HG02840 (cell line): Measurements from ENCODE around the gene OR52E6.

Source experiments
- ATAC-seq: cut with Tn5 transposase; IDR thresholded peaks from one replicate; pipeline ENCODE4 v1.9.1; 2021; ENCODE audit warnings: mild to moderate bottlenecking, moderate library complexity, moderate number of reproducible peaks; ENCODE audit not compliant: unreplicated experiment, low FRiP score

OR52E6 gene

DNA sequence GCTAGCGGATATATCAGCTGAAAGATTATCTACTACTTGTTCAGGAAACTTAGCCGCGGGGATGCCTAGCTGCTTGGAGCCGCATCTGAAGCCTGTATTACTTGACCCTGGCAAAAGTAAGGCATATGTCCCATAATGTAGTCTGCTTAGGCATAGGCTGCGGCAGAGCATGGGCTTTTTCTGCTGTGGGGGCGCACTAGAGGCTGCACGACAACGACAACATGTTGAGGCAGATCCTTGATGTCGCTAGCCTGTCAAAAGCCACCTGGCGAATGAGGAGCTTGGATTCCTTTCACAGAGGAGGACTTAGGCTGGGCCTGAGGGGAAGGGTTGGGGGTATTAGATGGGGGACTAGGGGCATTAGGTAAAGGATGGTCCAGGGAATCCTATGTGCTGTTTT lies 34.1 kb downstream of the OR52E6 start:
- ATAC-seq = no peak

DNA sequence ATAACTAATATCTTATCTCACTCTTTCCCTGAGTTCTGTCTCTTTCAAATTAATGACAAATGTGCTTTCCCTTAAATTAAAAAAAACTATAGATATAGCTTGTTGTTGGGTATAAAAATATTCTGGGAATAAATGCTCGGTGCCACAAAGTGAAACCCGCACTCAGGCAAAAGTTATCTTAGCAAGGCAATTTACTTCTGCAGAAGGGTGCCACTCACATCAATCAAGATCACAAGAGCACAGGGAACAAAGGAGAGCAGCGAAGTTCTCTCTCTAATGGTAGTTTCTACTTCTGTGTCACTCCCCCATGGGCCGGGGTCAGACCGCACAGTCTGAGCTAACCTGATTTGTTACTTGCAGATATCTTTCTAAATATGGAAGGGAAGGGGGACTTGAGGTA lies 37.7 kb downstream of the OR52E6 start:
- ATAC-seq = no peak

DNA sequence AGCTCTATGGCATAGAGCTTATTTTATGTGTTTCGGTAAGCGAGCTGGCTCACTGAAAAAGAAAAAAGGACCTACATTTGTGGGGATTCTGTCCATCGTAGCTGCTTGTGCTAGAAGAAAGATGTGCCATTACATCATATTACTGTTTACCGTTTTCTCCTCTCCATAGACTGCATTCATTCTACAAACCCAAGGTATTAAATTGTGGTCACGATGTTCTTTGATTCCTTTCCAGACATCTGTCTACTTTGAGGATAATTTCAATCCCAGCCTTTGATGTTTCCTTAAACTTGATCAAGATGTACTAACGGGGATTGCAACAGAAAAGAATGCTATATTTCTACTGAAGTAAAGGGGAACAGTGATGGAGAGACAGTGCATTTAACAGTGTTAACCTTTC lies 45.2 kb downstream of the OR52E6 start:
- ATAC-seq = no peak

DNA sequence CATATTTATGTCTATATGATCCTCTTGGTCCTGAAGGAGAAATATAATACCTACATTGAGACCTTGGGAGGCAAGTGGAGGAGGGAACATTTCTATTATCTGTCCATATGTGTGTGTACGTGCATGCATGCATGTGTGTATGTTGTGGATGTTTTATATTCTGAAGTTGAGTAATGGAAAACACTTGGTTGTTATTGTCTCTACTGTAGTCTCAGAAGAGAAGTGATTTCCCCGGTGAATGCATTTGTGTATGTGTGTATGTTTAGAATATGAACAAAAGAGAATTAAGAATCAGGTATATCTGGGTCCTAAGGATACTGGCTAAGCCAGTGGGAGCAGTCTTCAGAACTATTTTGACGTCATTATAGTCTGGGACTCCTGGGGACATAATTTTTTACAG lies 50.5 kb downstream of the OR52E6 start, which contains the start of gene OR52N1:
Gene OR52N1 (minus strand): TSS at position 101 of the 400 bp plus-strand sequence. CDS start 2,449 bp downstream, outside the sequence.
- no peak for ATAC-seq
